PC-3 (cell line): ENCODE results near the gene COX15. TPM values are rescaled to one million over a fixed set of nuclear protein-coding genes. Genes with fewer than 3 reads are reported as not detected.

Source experiments
- ATAC-seq: fragments of 200-7000 bp; cut with Tn5 transposase; 2 replicates; pipeline ENCODE4 v1.9.1; 2020; ENCODE audit warnings: mild to moderate bottlenecking, moderate library complexity
- Bru-seq: library from RNA; stranded (reverse); fragments of 400-500 nt; gene quantifications from one replicate; lab custom pipeline; 2021; lab: Mats Ljungman, UMichigan
- BruChase-seq, 2 experiments: library from RNA; stranded (reverse); fragments of 400-500 nt; gene quantifications; one replicate each; lab custom pipeline; 2021; lab: Mats Ljungman, UMichigan
- BruUV-seq: library from RNA; stranded (reverse); fragments of 400-500 nt; replicated peaks from 2 replicates; lab custom pipeline; 2021; lab: Mats Ljungman, UMichigan
- CTCF ChIA-PET: fragments of 300-600 bp; sonication (Branson Sonifier 250); formaldehyde crosslinking; loops from one replicate; lab custom pipeline; 2022; ENCODE audit warnings: antibody characterized with exemption; lab: Charles Lee
- POLR2A ChIA-PET: fragments of 300-600 bp; sonication (Branson Sonifier 250); formaldehyde crosslinking; loops from one replicate; lab custom pipeline; 2022; ENCODE audit warnings: antibody characterized with exemption; ENCODE audit not compliant: unreplicated experiment; lab: Charles Lee
- DNase-seq: peaks from one replicate; pipeline ENCODE4 v3.0.0-alpha.2; 2015
- H2AFZ ChIP-seq: fragments of 300-600 bp; sonication (generic); 2 replicates; pipeline ENCODE4 v1.6.0; 2016; ENCODE audit warnings: antibody characterized with exemption, low read length
- H3F3A ChIP-seq: fragments of 300-600 bp; sonication (generic); one replicate; pipeline ENCODE4 v1.6.0; 2017; ENCODE audit warnings: antibody characterized with exemption, low read length, control low read depth, mild to moderate bottlenecking; ENCODE audit not compliant: unreplicated experiment
- H3K27ac ChIP-seq: fragments of 300-600 bp; sonication (generic); 2 replicates; pipeline ENCODE4 v1.5.1; 2016; ENCODE audit warnings: mild to moderate bottlenecking, low read length
- H3K27me3 ChIP-seq: fragments of 300-600 bp; sonication (generic); 2 replicates; pipeline ENCODE4 v1.6.1; 2016; ENCODE audit warnings: low read length, mixed read lengths
- H3K36me3 ChIP-seq: fragments of 300-600 bp; sonication (generic); 2 replicates; pipeline ENCODE4 v1.6.1; 2016; ENCODE audit warnings: low read depth, mixed run types, low read length, mixed read lengths
- H3K4me1 ChIP-seq: fragments of 300-600 bp; sonication (generic); 2 replicates; pipeline ENCODE4 v1.5.1; 2016; ENCODE audit warnings: low read length; ENCODE audit not compliant: insufficient read depth
- H3K4me2 ChIP-seq: fragments of 300-600 bp; sonication (generic); 2 replicates; pipeline ENCODE4 v1.6.0; 2016; ENCODE audit warnings: low read length
- H3K4me3 ChIP-seq: fragments of 300-600 bp; sonication (generic); 2 replicates; pipeline ENCODE4 v1.5.1; 2016; ENCODE audit warnings: mild to moderate bottlenecking, low read length, mixed read lengths
- H3K79me2 ChIP-seq: fragments of 300-600 bp; sonication (generic); 2 replicates; pipeline ENCODE4 v1.6.1; 2017; ENCODE audit warnings: low read length, mixed read lengths
- H3K9ac ChIP-seq: fragments of 300-600 bp; sonication (generic); 2 replicates; pipeline ENCODE4 v1.6.0; 2016; ENCODE audit warnings: mild to moderate bottlenecking, low read length
- H3K9me2 ChIP-seq: fragments of 300-600 bp; sonication (generic); replicated peaks from 2 replicates; pipeline ENCODE4 v1.6.1; 2016; ENCODE audit warnings: mixed run types, low read length, mixed read lengths
- H3K9me3 ChIP-seq: fragments of 300-600 bp; sonication (generic); 2 replicates; pipeline ENCODE4 v1.6.1; 2016; ENCODE audit warnings: low read length, mixed read lengths
- H4K20me1 ChIP-seq: fragments of 300-600 bp; sonication (generic); 2 replicates; pipeline ENCODE4 v1.6.1; 2016; ENCODE audit warnings: low read length, mixed read lengths
- CTCF ChIP-seq: fragments of 300-600 bp; sonication (generic); conservative IDR thresholded peaks from 2 replicates; pipeline ENCODE4 v1.5.1; 2017; ENCODE audit warnings: antibody characterized with exemption, low read depth, mild to moderate bottlenecking, low read length
- EZH2 ChIP-seq: fragments of 300-600 bp; sonication (generic); IDR thresholded peaks from one replicate; pipeline ENCODE4 v1.6.1; 2017; ENCODE audit warnings: antibody characterized with exemption, mild to moderate bottlenecking, low read length; ENCODE audit not compliant: unreplicated experiment
- EZH2phosphoT487 ChIP-seq: fragments of 300-600 bp; sonication (generic); IDR thresholded peaks from 2 replicates; pipeline ENCODE4 v1.6.1; 2018; ENCODE audit warnings: mild to moderate bottlenecking, antibody characterized with exemption, low read length, borderline replicate concordance
- intact Hi-C: fragments of 100-400 bp; cut with micrococcal nuclease; formaldehyde crosslinking; loops from 2 replicates; pipeline ENCODE4 v1.9.0; 2023
- long read RNA-seq: library from polyadenylated mRNA; unstranded; transcript quantifications from one replicate; pipeline ENCODE4 v2.0.0, GENCODE V29; 2021; ENCODE audit not compliant: unreplicated experiment
- total RNA-seq: library from RNA; depleted of rRNA; stranded (reverse); fragments of >200 nt; gene quantifications from 2 replicates; pipeline ENCODE4 v1.2.3, GENCODE V29; 2014; rRNA removed

The COX15 gene
- total RNA-seq, result 16.6 and 24.6 TPM in 2 replicates
- Bru-seq, nascent RNA, result percentile 80 among the genes with signal in this experiment
- BruChase-seq, experiment 1, labeled RNA remaining after a 6-hour chase, result percentile 95 among the genes with signal in this experiment
- percentile 88 among the genes with signal in this experiment for BruChase-seq, experiment 2, labeled RNA remaining after a 2-hour chase
- long read RNA-seq, transcript COX15-201 (9 exons, 2,356 nt), result major isoform, 29 of 43 reads
- long read RNA-seq, partial matches to known transcripts, result 8 of 43 reads
- long read RNA-seq, other reads (novel, unspliced or antisense), result 5 of 43 reads

- peak; percentile 95 for DNase-seq
- ATAC-seq, result peak; percentile 88
- Histone ChIP-seq H3K9me2 (no peaks in the 10 kb centered on the region), H3K4me2 (peak within 1 kb of the TSS; percentile 90), H2AFZ (peak within 1 kb of the TSS; percentile 86), H3K79me2 (peaks cover 30% of the 10 kb centered on the region), H3F3A (no peaks in the 10 kb centered on the region), H3K36me3 (0 out of 2 replicates have a peak, but pooled peaks cover 3% of the 10 kb centered on the region), H3K9me3 (no peaks in the 10 kb centered on the region), H3K27ac (peak within 1 kb of the TSS; percentile 89), H3K9ac (peak within 1 kb of the TSS; percentile 91), H3K27me3 (no peaks in the 10 kb centered on the region), H3K4me3 (peak within 1 kb of the TSS; percentile 95), H4K20me1 (no peaks in the 10 kb centered on the region), H3K4me1 (peaks cover 3% of the 10 kb centered on the region; the same call in 1 of the 2 replicates)
- TSS peak; percentile 78 for BruUV-seq
- ChIA-PET POLR2A (interaction anchor here (0.5 to 1.2 kb wide), 5 partner anchors 41 to 114 kb away, joined by 3 to 18 read pairs (median 6); no protein-coding TSS in a partner anchor), CTCF (interaction anchor here (1.5 kb wide), 1 partner anchor 114 kb away, joined by 13 read pairs; no protein-coding TSS in a partner anchor)
- intact Hi-C loops, result loop anchor here (1.0 to 5.0 kb wide), 2 partner anchors 100 to 114 kb away; no protein-coding TSS in a partner anchor
- no peak for TF ChIP-seq EZH2
- TF ChIP-seq CTCF, result no peak; the same call in 1 of the 2 replicates
- TF ChIP-seq EZH2phosphoT487, result no peak
These were observed at the start of gene COX15, which contains the start of gene CUTC for GRCh38 chr10:99732033-99732842. Gene COX15 (minus strand): TSS chr10:99732127. CDS start chr10:99732049, 78 bp downstream. Gene CUTC (plus strand): TSS chr10:99732234. CDS start chr10:99732349, 115 bp downstream.

- H3K4me3 ChIP-seq, result peak overlapping the region; percentile 60
These were observed 47.4 kb upstream of the COX15 start for GRCh38 chr10:99779335-99779734.

More at GRCh38 chr10:99779335-99779734, 47.4 kb upstream of the COX15 start:
- Histone ChIP-seq H3F3A (peaks cover 12% of the 10 kb centered on the region), H3K79me2 (no peaks in the 10 kb centered on the region), H2AFZ (peak overlapping the region; percentile 53), H3K4me1 (peaks cover 69% of the 10 kb centered on the region), H3K9me3 (no peaks in the 10 kb centered on the region), H4K20me1 (no peaks in the 10 kb centered on the region), H3K4me2 (peak overlapping the region; percentile 94), H3K36me3 (no peaks in the 10 kb centered on the region), H3K9ac (peak overlapping the region; percentile 68), H3K27ac (peak overlapping the region; percentile 97), H3K27me3 (no peaks in the 10 kb centered on the region), H3K9me2 (no peaks in the 10 kb centered on the region)
- TF ChIP-seq EZH2, result no peak
- no peak for TF ChIP-seq EZH2phosphoT487
- TF ChIP-seq CTCF, result no peak
- peak; percentile 65 for ATAC-seq
- POLR2A ChIA-PET, result no interaction called here
- DNase-seq, result peak; percentile 59
- BruUV-seq, result no TSS peak
- intact Hi-C loops, result loop anchor here (5.0 kb wide), 2 partner anchors 37 to 53 kb away; no protein-coding TSS in a partner anchor
- CTCF ChIA-PET, result interaction anchor here (0.5 kb wide), 1 partner anchor 187 kb away, joined by 5 read pairs; no protein-coding TSS in a partner anchor
